B cell (primary cell): ENCODE data around the gene DBR1. TPM values are rescaled to one million over a fixed set of nuclear protein-coding genes. Genes with fewer than 3 reads are reported as not detected.
A peak's percentile ranks its signal among the peaks of the same experiment; 100 is the strongest.

Source experiments
- ATAC-seq: fragments of 200-7000 bp; cut with Tn5 transposase; one replicate; pipeline ENCODE4 v1.10.0; 2021; ENCODE audit warnings: low read depth, mild to moderate bottlenecking, moderate number of reproducible peaks, moderate library complexity
- CTCF ChIA-PET: fragments of 350-600 bp; sonication (Branson Sonifier 250); formaldehyde crosslinking; loops from one replicate; lab custom pipeline; 2021; ENCODE audit warnings: antibody characterized with exemption, inconsistent platforms; lab: Charles Lee
- POLR2A ChIA-PET: fragments of 350-600 bp; sonication (Branson Sonifier 250); formaldehyde crosslinking; loops from one replicate; lab custom pipeline; 2021; ENCODE audit warnings: antibody characterized with exemption; lab: Charles Lee
- DNase-seq: peaks from one replicate; pipeline ENCODE4 v3.0.0; 2013
- H2AFZ ChIP-seq: 2 replicates; pipeline ENCODE4 v1.6.1; 2012; ENCODE audit warnings: mild to moderate bottlenecking, low read depth, low read length; ENCODE audit not compliant: insufficient read depth, poor library complexity, severe bottlenecking
- H3K27ac ChIP-seq, 2 donors: 1 replicate in 1 of 2; 2 replicates in 1 of 2; pipeline ENCODE4 v1.5.1; 2012 to 2013; ENCODE audit warnings: low read length in 2 of 2, mild to moderate bottlenecking in 2 of 2, moderate library complexity in 1 of 2
- H3K27me3 ChIP-seq, 4 experiments: fragments of 200-600 bp in 1 of 4; sonication (generic) in 1 of 4; replicated peaks in 1 of 4; 1 replicate in 2 of 4; 2 replicates in 2 of 4; pipeline versions ENCODE4 v1.6.1 to v1.7.0; 2013 to 2016; ENCODE audit warnings: low read length in 3 of 4, mild to moderate bottlenecking in 2 of 4, mixed read lengths in 1 of 4, moderate library complexity in 1 of 4; ENCODE audit not compliant: insufficient read depth in 4 of 4, control insufficient read depth in 3 of 4; ENCODE audit errors: control extremely low read depth in 1 of 4
- H3K36me3 ChIP-seq, 2 experiments: replicated peaks in 1 of 2; 1 replicate in 1 of 2; 2 replicates in 1 of 2; pipeline versions ENCODE4 v1.6.1 to v1.7.1; 2013; ENCODE audit warnings: low read length in 1 of 2; ENCODE audit not compliant: insufficient read depth in 2 of 2, control insufficient read depth in 1 of 2; ENCODE audit errors: control extremely low read depth in 1 of 2, extremely low read depth in 1 of 2
- H3K4me1 ChIP-seq, 2 donors: fragments of 200-600 bp in 1 of 2; sonication (generic) in 1 of 2; 1 replicate in 1 of 2; 2 replicates in 1 of 2; pipeline versions ENCODE4 v1.5.1 to v1.6.1; 2013 to 2017; ENCODE audit warnings: low read length in 2 of 2; ENCODE audit not compliant: control insufficient read depth in 2 of 2, insufficient read depth in 2 of 2
- H3K4me2 ChIP-seq: replicated peaks from 2 replicates; pipeline ENCODE3; 2012; ENCODE audit warnings: mild to moderate bottlenecking, low read depth, low read length; ENCODE audit not compliant: poor library complexity, severe bottlenecking
- H3K4me3 ChIP-seq, 5 experiments: fragments of 200-600 bp in 1 of 5; sonication (generic) in 1 of 5; 1 replicate in 3 of 5; 2 replicates in 2 of 5; pipeline versions ENCODE4 v1.5.1 to v1.7.0; 2011 to 2016; ENCODE audit warnings: low read length in 4 of 5, mild to moderate bottlenecking in 4 of 5, low read depth in 2 of 5, control low read depth in 1 of 5, moderate library complexity in 1 of 5; ENCODE audit not compliant: insufficient read depth in 1 of 5; ENCODE audit errors: control extremely low read depth in 1 of 5, extremely low read depth in 1 of 5
- H3K79me2 ChIP-seq: fragments of 200-600 bp; sonication (generic); one replicate; pipeline ENCODE4 v1.6.0; 2016; ENCODE audit warnings: low read length; ENCODE audit not compliant: control insufficient read depth, insufficient read depth
- H3K9ac ChIP-seq: fragments of 200-600 bp; sonication (generic); 2 replicates; pipeline ENCODE4 v1.6.1; 2017; ENCODE audit warnings: mild to moderate bottlenecking, low read length, moderate library complexity
- H3K9me3 ChIP-seq, 3 donors: one replicate each; pipeline versions ENCODE4 v1.6.1 to v1.7.1; 2013; ENCODE audit warnings: low read length in 2 of 3; ENCODE audit not compliant: control insufficient read depth in 2 of 3, insufficient read depth in 1 of 3; ENCODE audit errors: control extremely low read depth in 1 of 3
- H4K20me1 ChIP-seq: 2 replicates; pipeline ENCODE4 v1.6.0; 2012; ENCODE audit warnings: mild to moderate bottlenecking, low read length; ENCODE audit not compliant: insufficient read depth, control insufficient read depth, poor library complexity, severe bottlenecking
- H3K27ac Mint-ChIP-seq: one replicate; pipeline ENCODE4 v1.8.0; 2021; ENCODE audit warnings: mixed read lengths
- H3K27me3 Mint-ChIP-seq: one replicate; pipeline ENCODE4 v1.8.0; 2021; ENCODE audit warnings: mixed read lengths
- H3K4me1 Mint-ChIP-seq: one replicate; pipeline ENCODE4 v1.8.0; 2021; ENCODE audit warnings: mixed read lengths
- H3K4me3 Mint-ChIP-seq: one replicate; pipeline ENCODE4 v1.8.0; 2021; ENCODE audit warnings: mixed read lengths
- H3K9me3 Mint-ChIP-seq: one replicate; pipeline ENCODE4 v1.8.0; 2022; ENCODE audit warnings: mixed read lengths; ENCODE audit not compliant: insufficient read depth
- EZH2 ChIP-seq: IDR thresholded peaks from 2 replicates; pipeline ENCODE4 v1.6.1; 2012; ENCODE audit warnings: borderline replicate concordance, low read depth, mild to moderate bottlenecking, moderate library complexity, low read length; ENCODE audit not compliant: insufficient read depth, poor library complexity, severe bottlenecking
- WGBS: methylation state at CpG from one replicate; pipeline ENCODE4 v1.1.5; 2013; ENCODE audit warnings: missing lambda C conversion rate; ENCODE audit not compliant: insufficient coverage; 5-methylcytosine and 5-hydroxymethylcytosine counted together
- intact Hi-C: fragments of 100-400 bp; cut with micrococcal nuclease; formaldehyde crosslinking; loops from one replicate; pipeline ENCODE4 v1.10.0; 2022
- polyA plus RNA-seq: library from polyadenylated mRNA; depleted of rRNA; stranded (reverse); fragments of >200 nt; gene quantifications from 2 replicates; pipeline ENCODE4 v1.2.3, GENCODE V29; 2012
- total RNA-seq, 2 donors: library from RNA; stranded (reverse); fragments of 120-200 nt in 1 of 2; gene quantifications; 1 replicate in 1 of 2; 2 replicates in 1 of 2; pipeline versions ENCODE4 v1.2.3 to v1.2.4, GENCODE V29; 2013 to 2022
- TF ChIP-seq, protein P1 (sequence below): fragments of 200-600 bp; IDR thresholded peaks from one replicate; pipeline ENCODE4 v1.8.0; 2022; ENCODE audit warnings: antibody characterized with exemption, mild to moderate bottlenecking

The DBR1 gene
- total and polyA plus RNA-seq, 2 donors (not counting 1 experiment from before 2014, with no cell fraction given) = 7.5 to 22.6 TPM

DNA sequence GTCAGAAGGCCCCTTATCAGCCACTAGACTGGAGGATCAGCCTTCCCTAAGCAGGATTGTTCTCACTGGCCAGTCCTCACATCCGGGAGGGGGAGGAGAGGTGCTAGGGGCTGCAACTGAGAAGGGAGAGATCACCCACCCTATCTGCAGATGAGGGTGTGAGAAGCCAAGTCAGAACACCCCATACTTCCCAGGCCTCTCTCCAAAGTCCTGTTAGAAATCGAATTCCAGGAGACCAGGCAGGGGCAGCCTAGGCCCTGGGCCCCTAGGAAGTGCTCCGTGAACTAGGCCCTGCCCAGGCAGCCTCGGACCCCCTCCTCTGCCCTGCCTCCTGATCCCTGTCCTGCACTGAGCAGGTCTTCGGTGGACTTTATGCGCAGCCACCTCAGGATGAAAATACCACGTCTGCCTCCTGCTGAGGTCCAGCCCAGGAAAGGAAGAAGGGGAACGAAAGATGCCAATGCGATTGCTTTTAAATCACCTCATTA, 60.2 kb downstream of the DBR1 start:
- H3K27ac Mint-ChIP-seq = no peak overlapping the region
- Histone ChIP-seq H3K9me3 (peaks cover 0 to 7% (median 0%) of the 10 kb centered on the region in 3 donors), H4K20me1 (no peaks in the 10 kb centered on the region), H3K4me3 (peak overlapping the region in 1 of 5 experiments; percentile 54), H2AFZ (peak overlapping the region; percentile 82), H3K4me1 (peaks cover 12 to 14% of the 10 kb centered on the region in 2 donors), H3K36me3 (no peaks in the 10 kb centered on the region), H3K27ac (no peak overlapping the region), H3K79me2 (no peaks in the 10 kb centered on the region), H3K27me3 (peaks cover 0 to 32% (median 12%) of the 10 kb centered on the region in 4 experiments), H3K9ac (peak overlapping the region; percentile 62), H3K4me2 (peak overlapping the region; percentile 89)
- TF ChIP-seq EZH2 = no peak
- TF ChIP-seq, protein P1, sequence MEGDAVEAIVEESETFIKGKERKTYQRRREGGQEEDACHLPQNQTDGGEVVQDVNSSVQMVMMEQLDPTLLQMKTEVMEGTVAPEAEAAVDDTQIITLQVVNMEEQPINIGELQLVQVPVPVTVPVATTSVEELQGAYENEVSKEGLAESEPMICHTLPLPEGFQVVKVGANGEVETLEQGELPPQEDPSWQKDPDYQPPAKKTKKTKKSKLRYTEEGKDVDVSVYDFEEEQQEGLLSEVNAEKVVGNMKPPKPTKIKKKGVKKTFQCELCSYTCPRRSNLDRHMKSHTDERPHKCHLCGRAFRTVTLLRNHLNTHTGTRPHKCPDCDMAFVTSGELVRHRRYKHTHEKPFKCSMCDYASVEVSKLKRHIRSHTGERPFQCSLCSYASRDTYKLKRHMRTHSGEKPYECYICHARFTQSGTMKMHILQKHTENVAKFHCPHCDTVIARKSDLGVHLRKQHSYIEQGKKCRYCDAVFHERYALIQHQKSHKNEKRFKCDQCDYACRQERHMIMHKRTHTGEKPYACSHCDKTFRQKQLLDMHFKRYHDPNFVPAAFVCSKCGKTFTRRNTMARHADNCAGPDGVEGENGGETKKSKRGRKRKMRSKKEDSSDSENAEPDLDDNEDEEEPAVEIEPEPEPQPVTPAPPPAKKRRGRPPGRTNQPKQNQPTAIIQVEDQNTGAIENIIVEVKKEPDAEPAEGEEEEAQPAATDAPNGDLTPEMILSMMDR = no peak
- ChIA-PET CTCF (no interaction called here), POLR2A (no interaction called here)
- intact Hi-C loops = no loop called here
- ATAC-seq (no peak), DNase-seq (no peak)
- peaks cover 10% of the 10 kb centered on the region for H3K4me1 Mint-ChIP-seq
- 42% methylated on average over 7 of the region's 9 CpGs for WGBS
- no peaks in the 10 kb centered on the region for H3K9me3 Mint-ChIP-seq
- peaks cover 54% of the 10 kb centered on the region for H3K27me3 Mint-ChIP-seq
- H3K4me3 Mint-ChIP-seq = peak overlapping the region; percentile 82

DNA sequence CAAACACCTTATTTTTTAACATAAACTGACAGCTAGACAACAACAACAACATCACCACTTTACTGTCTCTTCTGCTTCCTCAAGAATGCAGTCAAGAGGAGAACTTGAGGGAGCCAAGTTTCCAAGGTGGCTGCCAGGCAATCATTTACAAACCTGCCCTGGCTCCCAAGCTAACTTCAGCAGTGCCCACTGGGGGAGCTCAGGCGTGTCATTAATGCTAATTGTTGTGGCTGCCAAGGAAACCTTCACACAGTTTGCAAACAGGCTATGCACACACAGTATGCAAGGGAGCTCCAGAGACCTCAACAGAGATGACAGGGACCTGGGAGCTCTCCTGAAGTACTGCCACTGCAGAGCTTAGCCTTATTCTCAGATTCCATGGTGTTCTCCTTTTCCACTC, 61.4 kb downstream of the DBR1 start:
- H2AFZ ChIP-seq = no peak overlapping the region
- no peak overlapping the region for H3K4me2 ChIP-seq
- Mint-ChIP-seq H3K4me3 (no peak overlapping the region), H3K4me1 (peaks cover 10% of the 10 kb centered on the region), H3K9me3 (no peaks in the 10 kb centered on the region), H3K27me3 (peaks cover 60% of the 10 kb centered on the region), H3K27ac (no peak overlapping the region)
- ATAC-seq (no peak), DNase-seq (no peak)
- TF ChIP-seq, protein P1 = no peak
- TF ChIP-seq EZH2 = no peak
- H3K9me3 ChIP-seq = peaks cover 0 to 7% (median 0%) of the 10 kb centered on the region in 3 donors
- ChIA-PET CTCF (no interaction called here), POLR2A (no interaction called here)
- intact Hi-C loops = no loop called here
- H3K79me2 ChIP-seq = no peaks in the 10 kb centered on the region
- no peaks in the 10 kb centered on the region for H4K20me1 ChIP-seq
- no peak overlapping the region for H3K4me3 ChIP-seq
- no peak overlapping the region for H3K9ac ChIP-seq
- H3K27ac ChIP-seq = no peak overlapping the region
- no peaks in the 10 kb centered on the region for H3K36me3 ChIP-seq
- WGBS = 100% methylated on average over 1 of the region's 1 CpG
- peaks cover 0 to 29% (median 12%) of the 10 kb centered on the region in 4 experiments for H3K27me3 ChIP-seq
- H3K4me1 ChIP-seq = peaks cover 12 to 14% of the 10 kb centered on the region in 2 donors
